A673 (cell line): ENCODE data around the gene CLPSL1.
"Not testable (repeated sequence)": the region's sequence is repeated elsewhere in the genome, so short reads cannot be mapped to it uniquely, and the experiment has no call there.

Source experiments
- EZH2 ChIP-seq: fragments of 200-600 bp; sonication (generic); IDR thresholded peaks from 2 replicates; pipeline ENCODE4 v1.6.1; 2017; ENCODE audit warnings: borderline replicate concordance, low read depth, mild to moderate bottlenecking, mixed read lengths, antibody characterized with exemption, low read length; ENCODE audit not compliant: poor library complexity, severe bottlenecking
- TF ChIP-seq, protein P1 (sequence below): fragments of 300-800, 200-600 bp; sonication (generic); conservative IDR thresholded peaks from 2 replicates; pipeline ENCODE4 v1.5.1; 2017; ENCODE audit warnings: low read depth, mild to moderate bottlenecking, antibody characterized with exemption, low read length, moderate library complexity, mixed read lengths

DNA sequence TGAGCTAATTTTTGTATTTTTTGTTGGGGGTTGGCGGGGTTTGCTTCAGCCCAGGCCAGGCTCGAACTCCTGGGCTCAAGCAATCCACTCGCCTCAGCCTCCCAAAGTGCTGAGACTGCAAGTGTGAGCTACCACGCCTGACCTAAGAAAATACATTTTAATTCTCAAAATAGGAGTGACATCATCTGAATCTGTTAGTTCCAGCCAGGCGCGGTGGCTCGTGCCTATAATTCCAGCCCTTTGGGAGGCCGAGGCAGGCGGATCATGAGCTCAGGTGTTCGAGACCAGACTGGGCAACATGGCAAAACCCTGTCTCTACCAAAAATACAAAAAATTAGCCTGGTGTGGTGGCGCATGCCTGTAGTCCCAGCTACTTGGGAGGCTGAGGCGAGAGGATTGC, 46.5 kb upstream of the CLPSL1 start:
- TF ChIP-seq, protein P1, sequence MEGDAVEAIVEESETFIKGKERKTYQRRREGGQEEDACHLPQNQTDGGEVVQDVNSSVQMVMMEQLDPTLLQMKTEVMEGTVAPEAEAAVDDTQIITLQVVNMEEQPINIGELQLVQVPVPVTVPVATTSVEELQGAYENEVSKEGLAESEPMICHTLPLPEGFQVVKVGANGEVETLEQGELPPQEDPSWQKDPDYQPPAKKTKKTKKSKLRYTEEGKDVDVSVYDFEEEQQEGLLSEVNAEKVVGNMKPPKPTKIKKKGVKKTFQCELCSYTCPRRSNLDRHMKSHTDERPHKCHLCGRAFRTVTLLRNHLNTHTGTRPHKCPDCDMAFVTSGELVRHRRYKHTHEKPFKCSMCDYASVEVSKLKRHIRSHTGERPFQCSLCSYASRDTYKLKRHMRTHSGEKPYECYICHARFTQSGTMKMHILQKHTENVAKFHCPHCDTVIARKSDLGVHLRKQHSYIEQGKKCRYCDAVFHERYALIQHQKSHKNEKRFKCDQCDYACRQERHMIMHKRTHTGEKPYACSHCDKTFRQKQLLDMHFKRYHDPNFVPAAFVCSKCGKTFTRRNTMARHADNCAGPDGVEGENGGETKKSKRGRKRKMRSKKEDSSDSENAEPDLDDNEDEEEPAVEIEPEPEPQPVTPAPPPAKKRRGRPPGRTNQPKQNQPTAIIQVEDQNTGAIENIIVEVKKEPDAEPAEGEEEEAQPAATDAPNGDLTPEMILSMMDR: not testable (repeated sequence)
- TF ChIP-seq EZH2: not testable (repeated sequence)
